Fibroblast of peridontal ligament (primary cell): ENCODE results near the gene CRBN.

Experiments
- DNase-seq: peaks from one replicate; pipeline ENCODE4 v3.0.0-alpha.2; 2010; ENCODE audit errors: extremely low read depth

Gene CRBN

GRCh38 chr3:3179407-3180094 lies at the start of gene CRBN:
Gene CRBN, minus strand, starts transcription at chr3:3179691. Its CDS starts 4 bp downstream, at chr3:3179687.
- DNase-seq, result peak; percentile 75

- no peak for DNase-seq
Measured at GRCh38 chr3:3227640-3228039, 48.1 kb upstream of the CRBN start.

- no peak for DNase-seq
Measured at GRCh38 chr3:3221528-3221927, 42.0 kb upstream of the CRBN start.

GRCh38 chr3:3216401-3216800 lies 36.9 kb upstream of the CRBN start:
- DNase-seq, result no peak

- DNase-seq, result no peak
Measured at GRCh38 chr3:3212781-3213440, 33.4 kb upstream of the CRBN start.

DNA sequence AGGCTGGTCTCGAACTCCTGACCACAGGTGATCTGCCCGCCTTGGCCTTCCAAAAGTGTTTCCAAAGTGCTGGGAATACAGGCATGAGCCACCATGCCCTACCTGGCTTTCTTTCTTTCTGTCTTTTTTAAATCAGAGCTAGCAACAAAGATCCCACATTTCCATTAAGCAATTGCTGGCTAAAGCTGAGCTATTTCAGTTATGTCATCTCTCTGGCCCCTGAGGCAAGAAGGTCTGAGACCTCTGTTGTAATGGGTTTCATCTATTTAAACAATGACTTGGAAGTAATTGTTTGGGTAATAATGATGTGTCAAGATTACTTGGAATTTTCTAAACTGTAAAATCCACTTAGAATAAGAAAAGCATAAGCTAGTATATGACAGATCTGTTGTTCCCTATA lies 30.2 kb upstream of the CRBN start:
- DNase-seq, result no peak

DNA sequence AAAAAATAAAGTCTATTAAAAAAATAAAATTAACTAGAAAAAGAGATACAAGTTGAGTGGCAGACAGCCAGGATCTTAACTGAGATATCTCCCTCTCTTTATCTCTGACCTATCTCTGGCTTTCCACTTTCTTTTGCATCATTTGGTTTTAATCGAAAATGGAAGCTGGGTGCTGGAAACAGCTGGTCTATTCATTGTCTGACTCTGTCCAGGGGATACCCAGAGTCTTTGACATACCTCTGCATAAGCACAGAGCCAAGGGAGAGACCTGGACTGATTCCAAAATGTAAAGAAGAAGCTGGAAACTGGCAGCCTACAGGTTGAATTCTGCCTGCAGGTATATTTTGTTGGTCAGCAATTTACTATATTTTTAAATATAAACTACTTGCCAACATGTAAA lies 29.6 kb upstream of the CRBN start:
- DNase-seq, result no peak

DNA sequence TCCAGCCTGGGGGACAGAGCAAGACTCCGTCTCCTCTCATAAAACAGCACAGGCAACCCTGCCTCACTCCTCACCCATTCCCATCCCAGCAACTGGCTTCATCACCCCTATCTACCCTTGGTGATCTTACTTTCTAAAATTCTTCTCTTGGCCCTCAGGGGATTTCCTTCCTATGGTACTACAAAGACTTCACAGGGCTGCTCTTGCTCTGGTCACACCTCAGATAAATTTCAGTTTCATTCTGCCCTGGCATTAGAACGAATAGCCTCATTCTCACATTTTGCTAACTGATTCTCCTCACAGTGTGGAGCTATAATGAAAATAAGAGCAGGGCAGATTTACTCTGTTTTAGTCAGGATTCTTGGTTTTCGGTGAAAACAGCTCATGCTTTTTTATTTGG lies 22.1 kb upstream of the CRBN start:
- no peak for DNase-seq

DNA sequence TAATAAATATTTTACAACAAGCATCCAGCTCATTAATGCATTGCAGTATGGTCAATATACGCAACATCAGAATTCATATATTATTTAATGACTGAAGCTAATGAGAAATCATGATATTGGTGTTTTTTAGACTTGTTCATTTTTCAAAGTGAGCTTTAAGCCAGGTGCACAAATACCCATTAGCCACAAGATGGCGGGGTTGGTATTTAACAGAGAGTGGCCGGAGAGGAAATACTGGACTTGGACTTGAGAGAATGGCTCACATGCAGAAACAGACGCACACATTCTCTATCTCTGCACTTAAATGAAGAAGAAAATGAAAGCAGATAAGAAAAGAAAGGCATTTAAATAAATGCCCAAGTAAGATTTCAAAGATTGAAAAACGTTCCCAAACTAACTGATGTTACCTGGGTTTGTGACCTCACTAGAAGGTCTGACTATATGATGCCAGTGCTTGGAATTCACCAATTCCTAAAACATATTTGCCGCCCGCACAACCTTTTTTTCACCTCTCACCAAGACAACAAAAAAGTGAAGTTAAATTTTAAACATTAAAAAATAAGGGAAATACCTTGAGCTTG lies 21.2 kb upstream of the CRBN start:
- peak; percentile 72 for DNase-seq

- DNase-seq, result no peak
Measured at GRCh38 chr3:3199306-3199705, 19.8 kb upstream of the CRBN start.

- no peak for DNase-seq
Measured at GRCh38 chr3:3196148-3196861, 16.8 kb upstream of the CRBN start.

DNA sequence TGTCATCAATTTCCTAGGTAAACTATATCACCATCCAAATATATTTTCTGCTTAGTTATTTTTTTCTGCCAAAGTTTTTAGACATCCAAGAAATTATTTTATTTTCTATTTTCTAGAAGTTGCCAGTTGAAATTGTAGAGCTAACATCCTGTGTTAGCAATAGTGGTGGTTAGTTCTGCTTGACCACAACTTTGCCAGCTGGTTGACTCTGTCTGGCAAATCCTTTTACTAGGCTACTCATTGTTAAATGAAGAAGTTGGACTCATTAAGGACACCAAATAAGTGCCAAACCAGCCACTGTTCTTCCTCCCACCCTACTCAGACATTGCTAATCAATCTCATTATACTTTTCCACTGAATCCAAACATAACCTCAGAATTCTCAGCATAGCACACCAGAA lies 15.4 kb upstream of the CRBN start:
- no peak for DNase-seq

DNA sequence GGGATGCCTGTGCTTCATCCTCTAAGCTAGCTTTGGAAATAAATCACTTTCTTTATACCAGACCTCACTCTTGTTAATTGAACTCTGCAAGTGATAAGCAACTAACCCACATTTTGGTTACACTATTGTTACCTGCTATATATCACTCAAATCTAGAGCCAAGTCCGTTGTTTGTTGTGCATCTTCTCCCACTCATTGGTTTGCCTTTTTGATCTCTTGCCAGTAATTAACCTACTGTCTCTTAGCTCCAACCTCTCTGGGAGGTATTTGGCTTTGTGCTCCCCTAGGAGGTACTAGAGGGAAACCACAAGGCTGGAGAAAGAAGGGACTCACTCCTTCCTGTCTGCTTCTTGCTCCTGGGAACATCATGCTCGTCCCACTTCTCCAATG lies 12.8 kb upstream of the CRBN start:
- no peak for DNase-seq

DNA sequence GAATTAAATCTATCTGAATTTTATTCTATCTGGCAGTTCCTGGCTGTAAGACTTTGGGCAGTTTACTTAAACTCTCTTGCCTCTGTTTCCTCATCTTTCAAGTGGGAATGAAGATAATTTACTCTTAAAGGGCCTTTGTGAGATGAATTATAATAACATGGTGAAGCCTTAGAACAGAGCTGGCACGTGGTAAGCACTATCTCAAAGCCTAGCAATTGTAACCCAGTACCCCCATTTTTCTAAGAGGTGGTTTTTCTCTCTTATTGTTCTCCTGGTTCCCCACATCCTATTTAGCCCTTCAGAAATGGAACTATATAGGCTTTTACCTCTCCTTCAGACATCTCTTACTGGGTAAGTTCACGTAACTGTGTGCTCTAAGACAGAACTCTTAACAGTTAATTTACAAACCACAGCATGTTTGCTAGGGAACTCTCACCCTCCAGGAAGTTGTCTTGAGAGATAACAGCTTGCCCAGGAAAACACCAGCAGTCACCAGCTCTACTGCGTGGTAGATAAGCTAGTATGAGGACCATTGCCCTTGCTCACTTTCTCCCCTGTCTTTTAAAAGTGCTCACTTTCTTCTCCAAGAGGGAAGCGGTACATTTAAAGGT lies 12.3 kb upstream of the CRBN start:
- DNase-seq, result no peak

GRCh38 chr3:3189961-3190360 lies 10.5 kb upstream of the CRBN start:
- DNase-seq, result no peak

- peak; percentile 17 for DNase-seq
Measured at GRCh38 chr3:3189102-3189727, 9.7 kb upstream of the CRBN start.

GRCh38 chr3:3184876-3185275 lies 5.4 kb upstream of the CRBN start:
- DNase-seq, result no peak

DNA sequence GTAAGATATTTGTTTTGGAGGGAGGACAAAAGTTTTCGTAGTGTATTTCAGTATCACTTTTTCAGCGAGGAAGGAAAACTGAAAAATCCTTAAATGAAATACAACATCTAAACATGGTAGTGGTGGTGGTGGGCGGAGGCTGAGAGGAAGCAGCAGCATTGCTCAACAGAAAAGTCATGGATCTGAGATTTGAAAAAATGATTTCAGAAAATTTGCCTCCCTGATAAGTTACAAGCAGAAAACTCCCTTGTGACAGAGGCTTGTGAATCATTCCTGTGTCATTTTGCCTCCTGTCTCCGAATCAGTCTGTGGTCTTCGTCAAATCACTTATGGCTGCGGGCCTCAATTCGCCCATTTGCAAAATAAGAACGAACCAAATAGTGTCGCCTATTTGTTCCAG lies 965 bp upstream of the CRBN start:
- DNase-seq, result peak; percentile 2

- DNase-seq, result peak; percentile 3
Measured at GRCh38 chr3:3178498-3179328, 778 bp downstream of the CRBN start.

GRCh38 chr3:3177861-3178497 lies 1.5 kb downstream of the CRBN start:
- DNase-seq, result peak; percentile 8
